Smooth muscle cell (in vitro differentiated cells): ENCODE data around the gene ZRSR2. TPM values are rescaled to one million over a fixed set of nuclear protein-coding genes. Genes with fewer than 3 reads are reported as not detected.

Experiments
- DNase-seq: peaks from one replicate; lab custom pipeline; 2025; ENCODE audit not compliant: unreplicated experiment; lab: John Stamatoyannopoulos, UW
- H2AFZ ChIP-seq: fragments of 200-600 bp; sonication (generic); 2 replicates; pipeline ENCODE4 v1.6.0; 2016; ENCODE audit warnings: antibody characterized with exemption, low read depth, mild to moderate bottlenecking
- H3F3A ChIP-seq: fragments of 200-600 bp; sonication (generic); 2 replicates; pipeline ENCODE4 v1.6.0; 2017; ENCODE audit warnings: antibody characterized with exemption, low read depth
- H3K27ac ChIP-seq: fragments of 200-600 bp; sonication (generic); 2 replicates; pipeline ENCODE4 v1.5.1; 2016; ENCODE audit warnings: low read depth, mild to moderate bottlenecking
- H3K27me3 ChIP-seq: fragments of 200-600 bp; sonication (generic); 2 replicates; pipeline ENCODE4 v1.6.1; 2016; ENCODE audit warnings: low read depth, mild to moderate bottlenecking
- H3K36me3 ChIP-seq: fragments of 200-600 bp; sonication (generic); 2 replicates; pipeline ENCODE4 v1.5.1; 2016; ENCODE audit warnings: low read depth
- H3K4me1 ChIP-seq: fragments of 200-600 bp; sonication (generic); 2 replicates; pipeline ENCODE4 v1.5.1; 2016; ENCODE audit warnings: low read depth
- H3K4me2 ChIP-seq: fragments of 200-600 bp; sonication (generic); 2 replicates; pipeline ENCODE4 v1.6.0; 2016; ENCODE audit warnings: mild to moderate bottlenecking
- H3K4me3 ChIP-seq: fragments of 200-600 bp; sonication (generic); 2 replicates; pipeline ENCODE4 v1.5.1; 2016; ENCODE audit warnings: mild to moderate bottlenecking
- H3K79me2 ChIP-seq: fragments of 200-600 bp; sonication (generic); 2 replicates; pipeline ENCODE4 v1.6.0; 2016; ENCODE audit warnings: low read depth, mild to moderate bottlenecking
- H3K9ac ChIP-seq: fragments of 200-600 bp; sonication (generic); 2 replicates; pipeline ENCODE4 v1.6.0; 2016; ENCODE audit warnings: low read depth
- H3K9me3 ChIP-seq: fragments of 200-600 bp; sonication (generic); replicated peaks from 2 replicates; pipeline ENCODE4 v1.5.1; 2016; ENCODE audit warnings: low read depth
- H4K20me1 ChIP-seq: fragments of 200-600 bp; sonication (generic); 2 replicates; pipeline ENCODE4 v1.6.0; 2016; ENCODE audit warnings: low read depth
- WGBS: methylation state at CpG from one replicate; pipeline ENCODE4 v1.1.7; 2016; ENCODE audit warnings: low lambda C conversion rate; 5-methylcytosine and 5-hydroxymethylcytosine counted together
- polyA plus RNA-seq: library from polyadenylated mRNA; unstranded; fragments of >200 nt; fragmentation: Nextera tagmentation; extraction: Ambion mirVana; gene quantifications from 2 replicates; pipeline ENCODE4 v1.2.1, GENCODE V29; 2016
- total RNA-seq: library from RNA; depleted of rRNA; stranded (reverse); fragments of >200 nt; gene quantifications from 2 replicates; pipeline ENCODE4 v1.2.3, GENCODE V29; 2014
- TF ChIP-seq, protein P1 (sequence below): fragments of 200-600 bp; sonication (generic); IDR thresholded peaks from 2 replicates; pipeline ENCODE4 v1.5.1; 2017; ENCODE audit warnings: borderline replicate concordance, mild to moderate bottlenecking, antibody characterized with exemption; ENCODE audit not compliant: insufficient read depth, poor library complexity, severe bottlenecking

ZRSR2 gene
- total and polyA plus RNA-seq, 2 experiments from 2014 or later, result 7.1 to 23.9 TPM

DNA sequence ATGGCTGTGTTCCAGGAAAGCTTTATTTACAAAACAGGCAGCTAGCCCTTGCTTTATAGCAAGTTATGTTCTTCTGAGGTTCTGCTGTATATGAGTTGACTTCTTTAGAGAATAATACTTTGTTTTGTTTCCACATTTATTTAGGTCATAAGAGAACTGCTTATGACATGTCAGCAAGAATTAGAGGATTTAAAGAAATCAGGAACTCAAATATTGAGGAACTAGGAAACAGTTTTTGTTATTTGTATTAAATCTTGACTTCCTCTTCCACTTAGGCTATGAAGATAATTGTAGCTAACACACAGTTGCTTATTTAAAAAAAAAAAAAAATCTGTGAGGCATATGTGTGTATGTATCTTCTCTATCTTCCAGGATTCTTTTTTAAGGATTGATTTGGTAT lies 14.3 kb downstream of the ZRSR2 start:
- TF ChIP-seq, protein P1, sequence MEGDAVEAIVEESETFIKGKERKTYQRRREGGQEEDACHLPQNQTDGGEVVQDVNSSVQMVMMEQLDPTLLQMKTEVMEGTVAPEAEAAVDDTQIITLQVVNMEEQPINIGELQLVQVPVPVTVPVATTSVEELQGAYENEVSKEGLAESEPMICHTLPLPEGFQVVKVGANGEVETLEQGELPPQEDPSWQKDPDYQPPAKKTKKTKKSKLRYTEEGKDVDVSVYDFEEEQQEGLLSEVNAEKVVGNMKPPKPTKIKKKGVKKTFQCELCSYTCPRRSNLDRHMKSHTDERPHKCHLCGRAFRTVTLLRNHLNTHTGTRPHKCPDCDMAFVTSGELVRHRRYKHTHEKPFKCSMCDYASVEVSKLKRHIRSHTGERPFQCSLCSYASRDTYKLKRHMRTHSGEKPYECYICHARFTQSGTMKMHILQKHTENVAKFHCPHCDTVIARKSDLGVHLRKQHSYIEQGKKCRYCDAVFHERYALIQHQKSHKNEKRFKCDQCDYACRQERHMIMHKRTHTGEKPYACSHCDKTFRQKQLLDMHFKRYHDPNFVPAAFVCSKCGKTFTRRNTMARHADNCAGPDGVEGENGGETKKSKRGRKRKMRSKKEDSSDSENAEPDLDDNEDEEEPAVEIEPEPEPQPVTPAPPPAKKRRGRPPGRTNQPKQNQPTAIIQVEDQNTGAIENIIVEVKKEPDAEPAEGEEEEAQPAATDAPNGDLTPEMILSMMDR, result no peak
- Histone ChIP-seq H3K4me1 (no peaks in the 10 kb centered on the region), H3K79me2 (no peaks in the 10 kb centered on the region), H3K9ac (no peak overlapping the region), H2AFZ (no peak overlapping the region), H3K36me3 (peaks cover 16% of the 10 kb centered on the region), H3F3A (no peaks in the 10 kb centered on the region), H4K20me1 (no peaks in the 10 kb centered on the region), H3K27me3 (no peaks in the 10 kb centered on the region), H3K4me3 (no peak overlapping the region), H3K9me3 (no peaks in the 10 kb centered on the region), H3K27ac (no peak overlapping the region), H3K4me2 (no peak overlapping the region)
- DNase-seq, result no peak

DNA sequence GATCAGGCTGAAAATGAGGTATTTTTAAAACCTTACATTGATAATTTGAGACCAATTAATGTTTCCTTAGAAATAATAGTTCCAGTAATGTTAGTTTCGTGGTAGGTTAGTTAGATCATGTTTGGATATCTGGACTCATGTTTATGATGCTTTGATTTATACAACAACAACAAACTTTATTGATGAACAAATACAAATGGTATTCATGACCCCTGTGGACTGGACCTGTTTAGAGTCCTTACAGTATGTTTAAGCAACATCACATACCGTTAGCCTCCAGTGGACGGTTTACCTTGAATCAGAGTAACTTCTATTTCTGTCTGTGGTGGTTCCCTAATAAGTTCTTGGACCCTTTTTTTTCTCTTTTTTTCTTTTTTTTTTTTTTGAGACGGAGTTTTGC lies 18.0 kb downstream of the ZRSR2 start:
- H4K20me1 ChIP-seq, result no peaks in the 10 kb centered on the region
- no peaks in the 10 kb centered on the region for H3K4me1 ChIP-seq
- no peak overlapping the region for H2AFZ ChIP-seq
- H3K4me3 ChIP-seq, result no peak overlapping the region
- H3K27me3 ChIP-seq, result no peaks in the 10 kb centered on the region
- H3K9ac ChIP-seq, result no peak overlapping the region
- no peaks in the 10 kb centered on the region for H3K79me2 ChIP-seq
- H3K4me2 ChIP-seq, result no peak overlapping the region
- peaks cover 21% of the 10 kb centered on the region for H3K36me3 ChIP-seq
- 97% methylated on average over 4 of the region's 4 CpGs for WGBS
- TF ChIP-seq, protein P1, result no peak
- H3K27ac ChIP-seq, result no peak overlapping the region
- H3F3A ChIP-seq, result no peaks in the 10 kb centered on the region
- no peaks in the 10 kb centered on the region for H3K9me3 ChIP-seq
- DNase-seq, result no peak

DNA sequence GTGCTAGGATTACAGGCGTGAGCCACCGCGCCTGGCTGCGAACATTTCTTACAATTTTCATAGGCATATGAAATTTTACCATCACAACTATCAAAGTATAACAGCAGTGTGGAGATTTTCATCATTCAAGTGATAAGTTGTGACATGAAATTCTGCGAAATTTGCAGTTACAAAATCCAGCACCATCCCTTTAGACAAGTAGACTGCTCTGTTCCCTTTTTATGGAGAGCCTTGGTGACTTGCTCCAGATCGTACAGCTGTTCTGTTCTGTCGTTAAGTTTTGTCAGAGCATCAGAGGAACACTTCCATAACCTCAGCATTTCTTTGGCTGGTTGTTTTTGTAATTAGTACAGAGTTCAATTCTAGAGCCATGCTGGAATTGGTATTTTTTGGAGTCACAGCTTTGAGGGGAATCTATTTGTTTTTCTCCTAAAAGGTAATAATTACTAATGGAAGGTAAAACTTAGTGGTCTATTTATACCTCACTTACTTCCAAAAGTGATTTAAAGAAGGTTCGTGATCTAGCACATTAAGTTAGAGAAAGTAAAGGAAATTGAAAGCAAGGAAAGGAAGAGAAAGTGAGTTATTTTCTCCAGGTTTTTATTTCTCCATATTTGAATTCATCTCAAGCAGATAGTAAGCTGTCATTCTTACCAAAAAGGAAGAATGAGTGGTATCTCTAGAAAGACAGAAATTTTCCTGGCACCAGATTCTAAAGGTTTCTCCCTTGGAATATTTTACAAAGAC lies 22.1 kb downstream of the ZRSR2 start:
- peaks cover 12% of the 10 kb centered on the region for H3K36me3 ChIP-seq
- H3K27ac ChIP-seq, result no peak overlapping the region
- H3K4me3 ChIP-seq, result no peak overlapping the region
- peaks cover 5% of the 10 kb centered on the region for H3F3A ChIP-seq
- no peaks in the 10 kb centered on the region for H3K9me3 ChIP-seq
- TF ChIP-seq, protein P1, result no peak
- DNase-seq, result no peak
- H3K27me3 ChIP-seq, result no peaks in the 10 kb centered on the region
- H3K9ac ChIP-seq, result no peak overlapping the region
- WGBS, result 88% methylated on average over 8 of the region's 8 CpGs
- H3K79me2 ChIP-seq, result no peaks in the 10 kb centered on the region
- no peaks in the 10 kb centered on the region for H4K20me1 ChIP-seq
- no peak overlapping the region for H3K4me2 ChIP-seq
- H3K4me1 ChIP-seq, result peaks cover 7% of the 10 kb centered on the region
- no peak overlapping the region for H2AFZ ChIP-seq

DNA sequence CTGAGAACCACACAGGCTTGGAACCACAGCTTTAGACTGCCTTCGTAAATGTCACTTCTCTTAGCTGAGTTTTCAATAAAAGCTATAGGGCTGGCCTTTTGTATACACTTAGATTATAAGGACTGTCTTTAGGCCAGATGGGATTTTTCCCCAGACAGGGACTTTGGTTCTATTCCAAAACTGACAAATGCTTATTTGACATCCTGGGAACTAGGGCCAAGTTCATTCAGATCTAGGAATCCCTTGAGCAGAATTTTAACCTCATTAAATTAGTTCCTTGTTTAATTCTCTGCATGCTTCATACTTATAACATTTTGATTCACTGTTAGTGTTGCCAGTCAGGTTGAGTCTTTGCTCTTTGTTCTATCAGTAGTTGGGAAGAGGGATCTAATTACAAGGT lies 23.1 kb downstream of the ZRSR2 start:
- Histone ChIP-seq H3K27me3 (no peaks in the 10 kb centered on the region), H3K4me3 (no peak overlapping the region), H3K27ac (no peak overlapping the region), H3K9ac (no peak overlapping the region), H3K79me2 (no peaks in the 10 kb centered on the region), H3K4me2 (no peak overlapping the region), H2AFZ (no peak overlapping the region), H3K4me1 (peaks cover 7% of the 10 kb centered on the region), H4K20me1 (no peaks in the 10 kb centered on the region), H3K36me3 (peaks cover 12% of the 10 kb centered on the region), H3K9me3 (no peaks in the 10 kb centered on the region), H3F3A (peaks cover 5% of the 10 kb centered on the region)
- no peak for DNase-seq
- WGBS, result 83% methylated on average over 1 of the region's 1 CpG
- TF ChIP-seq, protein P1, result no peak
